HG03439 (cell line): Measurements from ENCODE around the gene ARR3.
"Not testable (repeated sequence)": the region's sequence is repeated elsewhere in the genome, so short reads cannot be mapped to it uniquely, and the experiment has no call there.

Experiments
- ATAC-seq: cut with Tn5 transposase; IDR thresholded peaks from one replicate; pipeline ENCODE4 v1.9.1; 2021; ENCODE audit warnings: mild to moderate bottlenecking, moderate library complexity; ENCODE audit not compliant: unreplicated experiment

ARR3 gene

DNA sequence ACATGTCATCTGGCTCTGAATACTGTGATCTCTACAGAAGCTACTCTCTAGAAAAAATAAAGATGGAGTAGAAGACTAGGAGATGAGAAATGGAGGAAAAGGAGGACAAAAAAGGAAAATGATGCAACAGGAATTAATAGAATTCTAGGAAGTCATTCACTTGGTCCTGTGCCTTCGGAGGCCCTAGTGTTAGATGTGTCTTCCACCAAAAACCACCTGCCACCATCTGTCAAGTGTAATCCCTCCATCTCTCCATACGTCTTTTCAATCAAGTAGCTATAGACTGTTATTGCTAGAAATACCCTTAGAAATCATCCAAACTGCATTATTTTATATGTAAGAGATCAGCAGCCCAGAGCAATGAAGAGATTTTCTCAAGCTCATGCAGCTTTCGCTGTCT is 10.9 kb downstream of the ARR3 start:
- no peak for ATAC-seq

- ATAC-seq: no peak
Observed at GRCh38 chrX:70280573-70280972, 12.4 kb downstream of the ARR3 start.

DNA sequence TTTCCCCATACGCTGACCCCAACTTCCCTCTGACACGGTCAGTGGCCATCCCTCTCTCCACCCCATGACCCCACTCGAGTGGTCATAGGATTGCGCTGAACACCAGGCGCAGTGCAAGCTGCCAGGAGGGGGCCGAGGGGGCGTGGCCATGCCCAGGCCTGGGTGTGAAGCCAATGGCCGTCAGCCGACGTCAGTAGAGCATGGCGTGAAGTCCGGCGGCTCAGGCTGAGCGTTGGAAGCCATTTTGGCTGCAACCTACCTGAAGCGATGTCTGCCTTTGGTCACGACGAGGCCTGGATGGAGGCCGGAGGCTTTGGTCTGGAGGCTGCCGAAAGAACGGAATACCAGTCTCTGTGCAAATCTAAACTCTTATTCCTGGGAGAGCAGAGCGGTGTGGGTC is 13.8 kb downstream of the ARR3 start, which contains the start of gene RAB41:
Gene RAB41, plus strand, starts transcription at position 222 of the 400 bp plus-strand sequence. Its CDS starts 46 bp downstream, at position 268.
- ATAC-seq: no peak

GRCh38 chrX:70289168-70289792 is 21.1 kb downstream of the ARR3 start:
- ATAC-seq: no peak

DNA sequence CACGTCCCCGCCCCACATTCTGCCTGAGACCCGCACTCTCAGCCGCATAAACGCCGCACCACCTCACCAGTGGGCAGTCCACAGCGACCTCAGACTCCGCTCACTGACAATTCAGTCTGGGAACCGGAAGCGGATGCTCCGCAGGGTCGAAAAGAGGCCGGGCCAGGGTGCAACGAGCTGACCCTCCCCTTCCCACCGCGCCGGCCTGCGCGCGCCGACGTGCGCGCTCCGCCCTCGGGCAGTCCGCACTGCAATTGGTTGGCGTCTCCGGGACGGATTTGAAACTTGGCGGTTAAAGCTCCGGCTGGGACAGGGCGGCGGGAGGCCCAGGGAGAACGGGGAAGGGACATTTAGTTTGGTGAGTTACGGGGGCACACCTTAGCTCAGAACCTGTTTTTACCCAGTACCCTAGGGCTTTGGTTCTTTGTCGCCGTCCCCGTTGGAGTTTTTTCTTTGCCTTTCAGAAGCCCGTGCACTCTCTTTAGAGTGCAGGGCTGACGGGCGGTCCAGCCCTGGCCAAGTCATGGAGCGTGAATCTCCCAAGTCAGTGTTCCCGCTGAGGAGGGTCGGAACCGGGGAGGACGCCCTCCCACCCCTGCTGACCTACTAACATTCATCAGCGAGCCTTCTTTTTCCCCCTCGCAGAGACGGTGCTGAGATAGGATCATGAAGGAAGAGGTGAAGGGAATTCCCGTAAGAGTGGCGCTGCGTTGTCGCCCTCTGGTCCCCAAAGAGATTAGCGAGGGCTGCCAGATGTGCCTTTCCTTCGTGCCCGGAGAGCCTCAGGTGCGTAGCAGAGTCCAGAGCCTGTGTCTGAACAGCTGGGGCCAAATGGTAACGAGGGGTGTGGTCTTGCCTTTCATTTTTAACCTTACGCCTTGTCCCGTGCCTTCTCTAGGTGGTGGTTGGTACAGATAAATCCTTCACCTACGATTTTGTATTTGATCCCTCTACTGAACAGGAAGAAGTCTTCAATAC is 21.9 kb downstream of the ARR3 start, which contains the start of the genes KIF4A and PDZD11:
Gene KIF4A, plus strand, starts transcription at position 312 of the 978 bp plus-strand sequence. Its CDS starts 355 bp downstream, at position 667.
Gene PDZD11, minus strand, starts transcription at position 135 of the 978 bp plus-strand sequence. CDS start 586 bp downstream, outside the sequence.
- peak; percentile 95 for ATAC-seq

DNA sequence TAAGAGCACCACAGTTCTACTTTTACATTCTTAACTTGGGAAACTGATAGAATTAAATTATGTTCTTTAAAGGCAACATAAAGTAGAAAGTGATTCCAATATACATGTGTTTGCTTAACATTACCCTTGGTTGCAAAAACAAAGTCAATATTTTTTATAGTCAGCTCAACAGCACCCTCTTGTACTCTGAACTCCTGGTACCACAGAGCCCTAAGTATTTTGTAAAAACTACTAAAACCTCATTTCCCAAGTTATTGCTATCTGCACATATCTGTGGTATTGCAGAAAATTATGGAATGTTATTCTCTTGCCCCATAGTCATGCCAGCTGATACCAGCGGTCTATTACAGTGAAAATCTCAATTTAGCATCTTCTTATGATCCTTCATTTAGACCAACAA is 24.7 kb downstream of the ARR3 start:
- no peak for ATAC-seq

GRCh38 chrX:70293621-70294020 is 25.5 kb downstream of the ARR3 start:
- ATAC-seq: no peak

DNA sequence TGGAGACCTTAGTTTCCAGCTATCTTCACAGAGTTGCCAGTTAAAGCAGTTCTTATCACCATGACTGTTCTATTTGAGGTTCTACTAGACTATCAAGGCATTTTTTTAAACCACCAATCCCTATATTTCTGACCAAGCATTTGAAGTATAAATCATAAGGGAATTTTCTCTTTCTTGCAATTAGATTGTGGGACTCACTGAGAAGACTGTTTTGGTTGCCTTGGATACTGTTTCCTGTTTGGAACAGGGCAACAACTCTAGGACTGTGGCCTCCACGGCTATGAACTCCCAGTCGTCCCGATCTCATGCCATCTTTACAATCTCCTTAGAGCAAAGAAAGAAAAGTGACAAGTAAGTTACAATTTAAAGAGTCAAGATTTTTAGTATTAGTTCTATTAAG is 33.6 kb downstream of the ARR3 start:
- no peak for ATAC-seq

- ATAC-seq: no peak
Observed at GRCh38 chrX:70313503-70313902, 45.4 kb downstream of the ARR3 start.

- ATAC-seq: no peak
Observed at GRCh38 chrX:70322784-70323183, 54.6 kb downstream of the ARR3 start.

DNA sequence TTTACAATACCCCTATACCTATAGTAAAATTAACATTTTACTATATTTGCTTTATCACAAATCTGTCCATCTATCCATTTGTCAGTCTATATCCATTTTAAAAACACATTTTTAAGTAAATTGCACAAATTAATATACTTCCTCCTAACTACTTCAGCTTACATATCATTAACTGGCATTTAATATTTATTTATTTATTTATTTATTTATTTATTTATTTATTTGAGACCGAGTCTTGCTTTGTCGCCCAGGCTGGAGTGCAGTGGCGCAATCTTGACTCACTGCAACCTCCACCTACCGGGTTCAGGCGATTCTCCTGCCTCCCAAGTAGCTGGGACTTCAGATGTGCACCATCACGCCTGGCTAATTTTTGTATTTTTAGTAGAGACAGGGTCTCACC is 55.5 kb downstream of the ARR3 start:
- not testable (repeated sequence) for ATAC-seq

DNA sequence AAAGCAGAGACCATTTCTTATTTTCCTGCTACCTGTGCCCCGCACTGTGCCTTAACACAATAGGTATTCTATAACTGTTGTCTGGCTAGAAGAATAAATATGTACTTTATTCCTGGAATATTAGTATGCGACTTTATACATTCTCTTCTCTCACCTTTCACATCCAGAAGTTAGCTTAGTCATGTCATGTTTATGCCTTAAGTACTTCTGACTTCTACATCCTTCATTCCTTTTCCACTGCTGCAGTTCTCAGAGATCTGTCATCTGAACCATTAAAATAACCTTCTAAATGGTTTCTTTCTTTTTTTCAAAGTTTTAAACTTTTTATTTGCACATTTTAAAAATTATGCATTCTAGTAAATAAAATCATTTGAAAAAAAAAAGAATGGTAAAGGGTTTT is 56.2 kb downstream of the ARR3 start:
- no peak for ATAC-seq

DNA sequence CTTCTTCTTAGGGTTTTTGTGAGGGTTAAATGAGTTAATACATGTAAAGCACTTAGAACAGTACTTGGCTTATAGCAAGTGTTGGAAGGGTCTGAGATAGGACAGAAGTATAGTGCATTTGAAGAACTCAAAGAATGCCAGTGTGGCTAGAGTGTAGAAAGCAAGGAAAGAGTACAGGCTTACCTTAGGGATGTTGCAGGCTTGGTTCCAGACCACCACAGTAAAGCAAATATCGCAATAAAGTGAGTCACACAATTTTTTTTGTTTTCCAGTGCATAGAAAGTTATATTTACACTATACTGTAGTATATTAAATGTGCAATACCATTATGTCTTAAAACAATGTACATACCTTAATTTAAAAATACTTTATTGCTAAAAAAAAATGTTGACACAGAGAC is 63.0 kb downstream of the ARR3 start:
- no peak for ATAC-seq
